NCI-H2107 treated with DMSO at 0.1 percent for 48 hours (cell line): Measurements from ENCODE around the gene EPS8.
A peak's percentile ranks its signal among the peaks of the same experiment; 100 is the strongest.

Source experiments
- DNase-seq: peaks from one replicate; lab custom pipeline; 2025; ENCODE audit not compliant: unreplicated experiment; lab: John Stamatoyannopoulos, UW

The EPS8 gene

GRCh38 chr12:15789220-15790171, at the start of gene EPS8:
Gene EPS8 (minus strand): TSS chr12:15789388. CDS start chr12:15682951, 106,437 bp downstream.
- peak; percentile 80 for DNase-seq

GRCh38 chr12:15837141-15837790, 48.1 kb upstream of the EPS8 start:
- no peak for DNase-seq

GRCh38 chr12:15834575-15834974, 45.4 kb upstream of the EPS8 start:
- no peak for DNase-seq

- DNase-seq: no peak
Measured at GRCh38 chr12:15831315-15831978, 42.3 kb upstream of the EPS8 start.

GRCh38 chr12:15830538-15830937, 41.4 kb upstream of the EPS8 start:
- DNase-seq: no peak

GRCh38 chr12:15829949-15830348, 40.8 kb upstream of the EPS8 start:
- no peak for DNase-seq

GRCh38 chr12:15829255-15829654, 40.1 kb upstream of the EPS8 start:
- DNase-seq: no peak

- DNase-seq: no peak
Measured at GRCh38 chr12:15827136-15827535, 37.9 kb upstream of the EPS8 start.

- no peak for DNase-seq
Measured at GRCh38 chr12:15824516-15824915, 35.3 kb upstream of the EPS8 start.

GRCh38 chr12:15823360-15824128, 34.4 kb upstream of the EPS8 start:
- DNase-seq: peak; percentile 26

- no peak for DNase-seq
Measured at GRCh38 chr12:15819644-15820437, 30.7 kb upstream of the EPS8 start.

- no peak for DNase-seq
Measured at GRCh38 chr12:15818418-15818817, 29.2 kb upstream of the EPS8 start.

- DNase-seq: no peak
Measured at GRCh38 chr12:15815730-15816129, 26.5 kb upstream of the EPS8 start.

GRCh38 chr12:15811214-15812127, 22.3 kb upstream of the EPS8 start:
- no peak for DNase-seq

- no peak for DNase-seq
Measured at GRCh38 chr12:15808652-15809051, 19.5 kb upstream of the EPS8 start.

- DNase-seq: no peak
Measured at GRCh38 chr12:15808250-15808649, 19.1 kb upstream of the EPS8 start.

- DNase-seq: no peak
Measured at GRCh38 chr12:15806826-15807225, 17.6 kb upstream of the EPS8 start.

- DNase-seq: no peak
Measured at GRCh38 chr12:15801770-15802744, 12.9 kb upstream of the EPS8 start.
